ENCODE results near the gene APLP2. TPM values are rescaled to one million over a fixed set of nuclear protein-coding genes. Genes with fewer than 3 reads are reported as not detected.

APLP2 gene
- total and polyA plus RNA-seq, 2 of the 13 experiments (the other 11 are each of a cell fraction or from before 2014, with no cell fraction given): 315 to 594 TPM

DNA sequence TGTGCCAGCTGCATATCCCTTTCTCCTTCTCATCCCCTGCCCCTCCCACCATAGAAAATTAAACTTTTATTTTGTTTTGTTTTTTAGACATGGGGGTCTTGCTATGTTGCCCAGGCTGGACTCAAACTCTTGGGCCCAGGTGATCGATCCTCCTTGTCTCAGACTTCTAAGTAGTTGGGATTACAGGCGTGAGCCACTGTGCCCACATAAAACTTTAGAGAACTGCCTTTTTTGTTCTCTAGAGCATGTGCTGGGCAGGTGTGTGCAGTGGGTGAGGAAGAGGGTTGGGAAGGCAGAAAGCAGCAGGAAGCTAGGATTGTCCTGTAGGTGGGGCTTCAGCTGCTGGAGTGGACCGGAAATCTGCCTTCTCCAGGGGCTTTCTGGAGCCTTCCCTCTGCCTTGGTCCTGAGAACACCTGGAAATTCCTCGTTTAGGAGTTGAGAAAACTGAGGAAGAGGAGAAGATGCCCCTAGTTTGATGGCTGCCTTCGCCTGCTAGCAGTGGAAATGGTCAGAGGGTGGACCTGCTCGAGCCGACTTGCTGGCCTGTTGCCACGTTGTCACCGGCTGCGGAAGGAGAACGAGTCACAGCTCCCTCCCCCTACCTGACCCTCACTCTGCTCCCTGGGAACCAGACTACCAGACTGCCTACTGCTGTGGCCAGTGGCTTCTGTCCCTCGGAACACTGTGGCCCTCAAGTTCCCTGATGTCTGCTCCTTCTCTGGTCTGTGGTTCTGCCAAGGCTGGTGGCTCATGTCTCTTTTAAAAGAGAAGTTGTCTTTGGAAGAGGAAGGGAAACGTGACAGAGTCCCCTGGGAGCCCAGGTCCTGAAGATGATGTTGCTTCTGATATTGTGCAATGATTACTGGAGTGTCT is 93.9 kb downstream of the APLP2 start (continued):
- TF ChIP-seq ARID4A (CRISPR knock-in tag; IDR thresholded peaks at IDR 0.05; ENCODE audit: borderline replicate concordance): peak; percentile 59; the same call in 1 of the 2 replicates
- no peak for TF ChIP-seq ZNF101 (CRISPR knock-in tag; IDR thresholded peaks at IDR 0.05; ENCODE audit: borderline replicate concordance, low read depth)
- peak; percentile 55 for TF ChIP-seq ZFY (CRISPR knock-in tag; IDR thresholded peaks at IDR 0.05)
- no peak for TF ChIP-seq REXO4 (CRISPR knock-in tag; IDR thresholded peaks at IDR 0.05; ENCODE audit: borderline replicate concordance)
- TF ChIP-seq POGZ (CRISPR knock-in tag; IDR thresholded peaks at IDR 0.05): no peak; the same call in 1 of the 2 replicates
- 0 out of 2 replicates have a peak, but pooled peaks have one; percentile 39 for TF ChIP-seq KAT7 (CRISPR knock-in tag; IDR thresholded peaks at IDR 0.05; ENCODE audit: borderline replicate concordance)
- TF ChIP-seq ZMYM4 (CRISPR knock-in tag; IDR thresholded peaks at IDR 0.05): peak; percentile 47; the same call in 1 of the 2 replicates
- TF ChIP-seq, protein P1, sequence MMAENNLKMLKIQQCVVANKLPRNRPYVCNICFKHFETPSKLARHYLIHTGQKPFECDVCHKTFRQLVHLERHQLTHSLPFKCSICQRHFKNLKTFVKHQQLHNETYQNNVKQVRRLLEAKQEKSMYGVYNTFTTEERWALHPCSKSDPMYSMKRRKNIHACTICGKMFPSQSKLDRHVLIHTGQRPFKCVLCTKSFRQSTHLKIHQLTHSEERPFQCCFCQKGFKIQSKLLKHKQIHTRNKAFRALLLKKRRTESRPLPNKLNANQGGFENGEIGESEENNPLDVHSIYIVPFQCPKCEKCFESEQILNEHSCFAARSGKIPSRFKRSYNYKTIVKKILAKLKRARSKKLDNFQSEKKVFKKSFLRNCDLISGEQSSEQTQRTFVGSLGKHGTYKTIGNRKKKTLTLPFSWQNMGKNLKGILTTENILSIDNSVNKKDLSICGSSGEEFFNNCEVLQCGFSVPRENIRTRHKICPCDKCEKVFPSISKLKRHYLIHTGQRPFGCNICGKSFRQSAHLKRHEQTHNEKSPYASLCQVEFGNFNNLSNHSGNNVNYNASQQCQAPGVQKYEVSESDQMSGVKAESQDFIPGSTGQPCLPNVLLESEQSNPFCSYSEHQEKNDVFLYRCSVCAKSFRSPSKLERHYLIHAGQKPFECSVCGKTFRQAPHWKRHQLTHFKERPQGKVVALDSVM (CRISPR knock-in tag; IDR thresholded peaks at IDR 0.05): no peak
- TF ChIP-seq AGO1 (IDR thresholded peaks at IDR 0.05; ENCODE audit: low read depth, low read length, poor library complexity, severe bottlenecking): no peak
- TF ChIP-seq, protein P2, sequence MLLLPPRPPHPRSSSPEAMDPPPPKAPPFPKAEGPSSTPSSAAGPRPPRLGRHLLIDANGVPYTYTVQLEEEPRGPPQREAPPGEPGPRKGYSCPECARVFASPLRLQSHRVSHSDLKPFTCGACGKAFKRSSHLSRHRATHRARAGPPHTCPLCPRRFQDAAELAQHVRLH (CRISPR knock-in tag; IDR thresholded peaks at IDR 0.05; ENCODE audit: borderline replicate concordance, low read depth): 0 out of 2 replicates have a peak, but pooled peaks have one; percentile 18
- 0 out of 2 replicates have a peak, but pooled peaks have one; percentile 66 for TF ChIP-seq BORCS8-MEF2B (CRISPR knock-in tag; IDR thresholded peaks at IDR 0.05)
- TF ChIP-seq, protein P3, sequence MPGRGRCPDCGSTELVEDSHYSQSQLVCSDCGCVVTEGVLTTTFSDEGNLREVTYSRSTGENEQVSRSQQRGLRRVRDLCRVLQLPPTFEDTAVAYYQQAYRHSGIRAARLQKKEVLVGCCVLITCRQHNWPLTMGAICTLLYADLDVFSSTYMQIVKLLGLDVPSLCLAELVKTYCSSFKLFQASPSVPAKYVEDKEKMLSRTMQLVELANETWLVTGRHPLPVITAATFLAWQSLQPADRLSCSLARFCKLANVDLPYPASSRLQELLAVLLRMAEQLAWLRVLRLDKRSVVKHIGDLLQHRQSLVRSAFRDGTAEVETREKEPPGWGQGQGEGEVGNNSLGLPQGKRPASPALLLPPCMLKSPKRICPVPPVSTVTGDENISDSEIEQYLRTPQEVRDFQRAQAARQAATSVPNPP (CRISPR knock-in tag; IDR thresholded peaks at IDR 0.05): no peak
- TF ChIP-seq GATAD1 (CRISPR knock-in tag; IDR thresholded peaks at IDR 0.05): no peak
- no peak for TF ChIP-seq ZNF20 (CRISPR knock-in tag; IDR thresholded peaks at IDR 0.05)
- no peak for TF ChIP-seq LBX2 (CRISPR knock-in tag; IDR thresholded peaks at IDR 0.05; ENCODE audit: borderline replicate concordance)
- no peak for TF ChIP-seq ZNF850 (CRISPR knock-in tag; conservative IDR thresholded peaks at IDR 0.05)
- no peak for TF ChIP-seq ETS1 (CRISPR knock-in tag; IDR thresholded peaks at IDR 0.05)
- no peak for TF ChIP-seq SP5 (CRISPR knock-in tag; IDR thresholded peaks at IDR 0.05; ENCODE audit: borderline replicate concordance, low read depth)

Data from HepG2 (cell line).